GM19468 (cell line): Measurements from ENCODE around the gene ISM2.
"Not testable (repeated sequence)": the region's sequence is repeated elsewhere in the genome, so short reads cannot be mapped to it uniquely, and the experiment has no call there.

Source experiments
- ATAC-seq: cut with Tn5 transposase; IDR thresholded peaks from one replicate; pipeline ENCODE4 v1.9.1; 2021; ENCODE audit warnings: mild to moderate bottlenecking, moderate library complexity, moderate number of reproducible peaks; ENCODE audit not compliant: unreplicated experiment; ENCODE audit errors: extremely low read depth

Gene ISM2

GRCh38 chr14:77498120-77498979, at the start of gene ISM2:
TSS of gene ISM2 (minus strand) at chr14:77498816. CDS start at chr14:77498793, 23 bp downstream.
- ATAC-seq, result no peak

GRCh38 chr14:77547512-77548180, 49.0 kb upstream of the ISM2 start:
- no peak for ATAC-seq

GRCh38 chr14:77545171-77545570, 46.6 kb upstream of the ISM2 start:
- ATAC-seq, result not testable (repeated sequence)

- ATAC-seq, result no peak
These were observed 46.0 kb upstream of the ISM2 start for GRCh38 chr14:77544571-77544970.

- ATAC-seq, result no peak
These were observed 45.2 kb upstream of the ISM2 start for GRCh38 chr14:77543637-77544334.

GRCh38 chr14:77543240-77543551, 44.6 kb upstream of the ISM2 start:
- no peak for ATAC-seq

- ATAC-seq, result no peak
These were observed 44.0 kb upstream of the ISM2 start for GRCh38 chr14:77542421-77543239.

GRCh38 chr14:77541905-77542304, 43.3 kb upstream of the ISM2 start:
- no peak for ATAC-seq

GRCh38 chr14:77536951-77537350, 38.3 kb upstream of the ISM2 start:
- ATAC-seq, result not testable (repeated sequence)

- ATAC-seq, result no peak
These were observed 32.5 kb upstream of the ISM2 start for GRCh38 chr14:77531071-77531470.

- ATAC-seq, result no peak
These were observed 31.3 kb upstream of the ISM2 start for GRCh38 chr14:77529963-77530362.

GRCh38 chr14:77529213-77529612, 30.6 kb upstream of the ISM2 start:
- no peak for ATAC-seq

GRCh38 chr14:77528701-77529100, 30.1 kb upstream of the ISM2 start:
- not testable (repeated sequence) for ATAC-seq

- no peak for ATAC-seq
These were observed 27.6 kb upstream of the ISM2 start for GRCh38 chr14:77526266-77526665.

GRCh38 chr14:77524536-77524935, 25.9 kb upstream of the ISM2 start:
- no peak for ATAC-seq

GRCh38 chr14:77523109-77523508, 24.5 kb upstream of the ISM2 start:
- no peak for ATAC-seq

GRCh38 chr14:77520555-77520954, 21.9 kb upstream of the ISM2 start:
- ATAC-seq, result no peak

GRCh38 chr14:77516126-77516525, 17.5 kb upstream of the ISM2 start:
- ATAC-seq, result no peak

GRCh38 chr14:77511486-77512162, 13.0 kb upstream of the ISM2 start:
- ATAC-seq, result no peak

GRCh38 chr14:77509366-77509765, 10.8 kb upstream of the ISM2 start:
- ATAC-seq, result no peak
